ENCODE data around the gene SORCS1.

Gene SORCS1

GRCh38 chr10:107104026-107104652, 60.4 kb downstream of the SORCS1 start:
- no peak for DNase-seq (ENCODE audit: low spot score)

GRCh38 chr10:107103174-107104025, 61.1 kb downstream of the SORCS1 start:
- no peak for DNase-seq (ENCODE audit: low spot score)

GRCh38 chr10:107098326-107098725, 66.2 kb downstream of the SORCS1 start:
- DNase-seq (ENCODE audit: low spot score), result no peak

GRCh38 chr10:107094824-107095522, 69.5 kb downstream of the SORCS1 start:
- DNase-seq (ENCODE audit: low spot score), result no peak

- no peak for DNase-seq (ENCODE audit: low spot score)
Observed at GRCh38 chr10:107092321-107092720, 72.2 kb downstream of the SORCS1 start.

- DNase-seq (ENCODE audit: low spot score), result no peak
Observed at GRCh38 chr10:107091126-107091525, 73.4 kb downstream of the SORCS1 start.

GRCh38 chr10:107085665-107086525, 78.6 kb downstream of the SORCS1 start:
- DNase-seq (ENCODE audit: low spot score), result no peak

- DNase-seq (ENCODE audit: low spot score), result no peak
Observed at GRCh38 chr10:107083388-107084009, 81.0 kb downstream of the SORCS1 start.

GRCh38 chr10:107081644-107082043, 82.9 kb downstream of the SORCS1 start:
- no peak for DNase-seq (ENCODE audit: low spot score)

- DNase-seq (ENCODE audit: low spot score), result no peak
Observed at GRCh38 chr10:107075117-107075516, 89.4 kb downstream of the SORCS1 start.

GRCh38 chr10:107072786-107073185, 91.7 kb downstream of the SORCS1 start:
- no peak for DNase-seq (ENCODE audit: low spot score)

- DNase-seq (ENCODE audit: low spot score), result no peak
Observed at GRCh38 chr10:107072028-107072427, 92.5 kb downstream of the SORCS1 start.

GRCh38 chr10:107071301-107071700, 93.2 kb downstream of the SORCS1 start:
- no peak for DNase-seq (ENCODE audit: low spot score)

GRCh38 chr10:107067843-107068242, 96.7 kb downstream of the SORCS1 start:
- DNase-seq (ENCODE audit: low spot score), result no peak

- DNase-seq (ENCODE audit: low spot score), result no peak
Observed at GRCh38 chr10:107064075-107064474, 100.4 kb downstream of the SORCS1 start.

- no peak for DNase-seq (ENCODE audit: low spot score)
Observed at GRCh38 chr10:107059872-107060271, 104.6 kb downstream of the SORCS1 start.

GRCh38 chr10:107059068-107059804, 105.3 kb downstream of the SORCS1 start:
- no peak for DNase-seq (ENCODE audit: low spot score)

GRCh38 chr10:107058331-107058730, 106.2 kb downstream of the SORCS1 start:
- DNase-seq (ENCODE audit: low spot score), result no peak

GRCh38 chr10:107056182-107056581, 108.3 kb downstream of the SORCS1 start:
- no peak for DNase-seq (ENCODE audit: low spot score)

- no peak for DNase-seq (ENCODE audit: low spot score)
Observed at GRCh38 chr10:107054469-107055156, 109.9 kb downstream of the SORCS1 start.
